ENCODE data around the gene ATXN7. TPM values are rescaled to one million over a fixed set of nuclear protein-coding genes. Genes with fewer than 3 reads are reported as not detected.

The ATXN7 gene
- total and polyA plus RNA-seq, 2 of the 4 experiments (the other 2 are of a cell fraction) = 8.6 to 13.6 TPM

GRCh38 chr3:64008487-64009351, 145.1 kb downstream of the ATXN7 start:
- WGBS, 2 experiments (ENCODE audit: extremely low coverage in 2 of 2, insufficient read length in 1 of 2) = 100% methylated on average over 2 of the region's 7 CpGs; no CpG with 5 or more reads in 1 of the 2 experiments
- POLR2A ChIA-PET (ENCODE audit: unreplicated experiment) = no interaction called here

More at GRCh38 chr3:64008487-64009351, 145.1 kb downstream of the ATXN7 start:
- no peak overlapping the region for H2AFZ ChIP-seq (replicated peaks; ENCODE audit: low read length, poor library complexity)
- H3K4me2 ChIP-seq (ENCODE audit: low read depth, low read length) = no peak overlapping the region
- TF ChIP-seq CEBPB (IDR thresholded peaks at IDR 0.05; ENCODE audit: low read depth, low read length) (no peak), MAFK (IDR thresholded peaks at IDR 0.05; ENCODE audit: low read depth, low read length) (peak; percentile 94)
- H3K27ac ChIP-seq (ENCODE audit: insufficient read depth, low read length) = no peak overlapping the region
- peaks cover 15% of the 10 kb centered on the region for H3K9me1 ChIP-seq (ENCODE audit: insufficient read depth, low read length)
- no peak overlapping the region for H3K4me3 ChIP-seq (ENCODE audit: insufficient read depth, low read depth, low read length)
- H4K8ac ChIP-seq (ENCODE audit: low read depth in 2 of 2, low read length in 2 of 2) = no peak overlapping the region
- dilution Hi-C loops (cut with HindIII; ENCODE audit: low sequenced_read_pairs, unreplicated experiment) = no loop called here
- ATAC-seq (ENCODE audit: low read depth) = peak; percentile 18; the same call in 1 of the 2 replicates
- H2BK120ac ChIP-seq (ENCODE audit: low read depth, low read length) = no peak overlapping the region
- H3K79me1 ChIP-seq (ENCODE audit: low read depth in 1 of 2, low read length in 2 of 2) = peaks cover 30 to 48% of the 10 kb centered on the region in 2 experiments
- H2AK9ac ChIP-seq (replicated peaks; ENCODE audit: low read depth, low read length, poor library complexity) = no peak overlapping the region
- H3K36me3 ChIP-seq (ENCODE audit: control insufficient read depth, insufficient read depth, low read length) = peaks cover 49% of the 10 kb centered on the region
- no peaks in the 10 kb centered on the region for H3K9me3 ChIP-seq (ENCODE audit: control insufficient read depth, insufficient read depth, low read length)
- intact Hi-C loops (cut with micrococcal nuclease) = no loop called here
- H3K27me3 ChIP-seq (ENCODE audit: control insufficient read depth, insufficient read depth, low read length) = no peaks in the 10 kb centered on the region
- no peak overlapping the region for H2BK15ac ChIP-seq (ENCODE audit: low read depth, low read length)
- no peak overlapping the region for H2AK5ac ChIP-seq (ENCODE audit: low read depth, low read length)
- H3K4me1 ChIP-seq (ENCODE audit: control insufficient read depth, insufficient read depth, low read length) = peaks cover 6% of the 10 kb centered on the region
- no peak overlapping the region for H3K56ac ChIP-seq (ENCODE audit: extremely low read depth, insufficient read depth, low read length)
- no peak overlapping the region for H3K9ac ChIP-seq (ENCODE audit: low read depth, low read length)
- DNase-seq = peak; percentile 35
- CTCF ChIA-PET = interaction anchor here (1.0 to 1.7 kb wide), 2 partner anchors 14 to 47 kb away, joined by 3 to 9 read pairs; partner anchors contain the start of gene PSMD6
- H3K23ac ChIP-seq (ENCODE audit: low read depth, low read length) = no peak overlapping the region
- no peak overlapping the region for H2BK5ac ChIP-seq (ENCODE audit: low read depth, low read length, poor library complexity, severe bottlenecking)
- H4K20me1 ChIP-seq (ENCODE audit: insufficient read depth, low read length) = peaks cover 19% of the 10 kb centered on the region; the same call in 1 of the 2 replicates
- H3K18ac ChIP-seq (ENCODE audit: low read depth, low read length) = no peak overlapping the region
- H4K91ac ChIP-seq (ENCODE audit: insufficient read depth, low read depth, low read length) = no peak overlapping the region
- H2BK20ac ChIP-seq (ENCODE audit: low read depth, low read length) = no peak overlapping the region
- H3K14ac ChIP-seq (replicated peaks; ENCODE audit: low read depth, low read length) = no peak overlapping the region
- in situ Hi-C loops (cut with MboI; ENCODE audit: low sequenced_read_pairs) = no loop called here
- H4K5ac ChIP-seq (ENCODE audit: low read depth, low read length) = no peak overlapping the region
- no peak overlapping the region for H3K4ac ChIP-seq (ENCODE audit: low read depth, low read length)
- BruUV-seq (replicated peaks) = no TSS peak
